Measurements from ENCODE around the gene AKTIP. TPM values are rescaled to one million over a fixed set of nuclear protein-coding genes. Genes with fewer than 3 reads are reported as not detected.

AKTIP gene
- total RNA-seq, 2 experiments from 2014 or later, result 24.4 to 24.7 TPM

DNA sequence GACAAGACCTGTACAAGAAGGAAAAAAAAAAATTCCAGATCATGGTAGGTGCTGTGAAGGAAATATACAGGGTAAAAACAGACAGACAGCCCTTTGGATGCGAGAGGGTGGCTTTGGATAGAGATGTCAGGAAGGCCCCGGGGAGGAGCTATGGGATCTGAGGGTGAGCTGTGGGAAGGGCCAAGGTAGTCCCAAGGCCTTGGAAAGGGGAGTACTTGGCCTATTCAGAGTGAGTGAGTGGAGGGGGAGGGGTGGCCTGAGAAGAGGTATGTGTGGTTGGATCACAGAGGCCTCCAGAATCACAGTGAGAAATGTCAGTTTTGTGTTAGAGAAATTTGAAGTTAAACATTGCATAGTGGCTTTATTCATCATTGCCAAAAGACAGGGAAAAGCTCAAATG is 31.2 kb upstream of the AKTIP start:
- H3K4me3 Mint-ChIP-seq, result no peak overlapping the region
- no peak for ATAC-seq

DNA sequence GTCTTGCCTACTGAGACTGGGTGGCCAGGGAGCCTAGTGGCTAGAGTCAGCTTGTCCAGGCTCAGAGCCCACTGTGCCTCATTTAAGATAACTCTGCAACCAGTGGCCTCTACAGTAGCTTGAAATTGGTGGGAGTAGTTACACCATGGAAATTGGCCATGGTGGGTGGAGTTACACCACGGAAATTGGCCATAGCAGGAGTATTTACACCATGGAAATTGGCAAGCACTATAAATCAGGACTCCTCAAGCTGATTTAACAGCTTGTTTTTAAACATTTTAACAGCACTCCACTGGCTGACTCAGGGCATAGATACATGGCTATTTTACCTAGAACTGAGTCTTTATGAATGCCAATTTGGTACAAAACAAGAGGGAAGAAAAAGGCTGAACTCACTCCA is 27.7 kb upstream of the AKTIP start:
- Mint-ChIP-seq H3K27me3 (no peaks in the 10 kb centered on the region), H3K4me1 (ENCODE audit: low read depth) (peaks cover 16% of the 10 kb centered on the region), H3K27ac (no peak overlapping the region), H3K36me3 (ENCODE audit: low read depth) (no peaks in the 10 kb centered on the region), H3K9me3 (no peaks in the 10 kb centered on the region), H3K4me3 (no peak overlapping the region)
- DNase-seq, result no peak
- TF ChIP-seq, protein P1, sequence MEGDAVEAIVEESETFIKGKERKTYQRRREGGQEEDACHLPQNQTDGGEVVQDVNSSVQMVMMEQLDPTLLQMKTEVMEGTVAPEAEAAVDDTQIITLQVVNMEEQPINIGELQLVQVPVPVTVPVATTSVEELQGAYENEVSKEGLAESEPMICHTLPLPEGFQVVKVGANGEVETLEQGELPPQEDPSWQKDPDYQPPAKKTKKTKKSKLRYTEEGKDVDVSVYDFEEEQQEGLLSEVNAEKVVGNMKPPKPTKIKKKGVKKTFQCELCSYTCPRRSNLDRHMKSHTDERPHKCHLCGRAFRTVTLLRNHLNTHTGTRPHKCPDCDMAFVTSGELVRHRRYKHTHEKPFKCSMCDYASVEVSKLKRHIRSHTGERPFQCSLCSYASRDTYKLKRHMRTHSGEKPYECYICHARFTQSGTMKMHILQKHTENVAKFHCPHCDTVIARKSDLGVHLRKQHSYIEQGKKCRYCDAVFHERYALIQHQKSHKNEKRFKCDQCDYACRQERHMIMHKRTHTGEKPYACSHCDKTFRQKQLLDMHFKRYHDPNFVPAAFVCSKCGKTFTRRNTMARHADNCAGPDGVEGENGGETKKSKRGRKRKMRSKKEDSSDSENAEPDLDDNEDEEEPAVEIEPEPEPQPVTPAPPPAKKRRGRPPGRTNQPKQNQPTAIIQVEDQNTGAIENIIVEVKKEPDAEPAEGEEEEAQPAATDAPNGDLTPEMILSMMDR (IDR thresholded peaks at IDR 0.05), result no peak
- CTCF ChIA-PET, result no interaction called here
- POLR2A ChIA-PET, result no interaction called here
- intact Hi-C loops (cut with micrococcal nuclease), result no loop called here
- no peak for ATAC-seq

More for the DNA sequence above, 31.2 kb upstream of the AKTIP start:
- intact Hi-C loops (cut with micrococcal nuclease), result loop anchor here (2.0 kb wide), 1 partner anchor 15 kb away; no protein-coding TSS in a partner anchor
- no peaks in the 10 kb centered on the region for H3K36me3 Mint-ChIP-seq (ENCODE audit: low read depth)
- DNase-seq, result no peak
- H3K4me1 Mint-ChIP-seq (ENCODE audit: low read depth), result peaks cover 24% of the 10 kb centered on the region
- POLR2A ChIA-PET, result interaction anchor here (2.1 kb wide), 1 partner anchor 15 kb away, joined by 6 read pairs; no protein-coding TSS in a partner anchor
- no peaks in the 10 kb centered on the region for H3K27me3 Mint-ChIP-seq
- CTCF ChIA-PET, result interaction anchor here (2.4 to 2.9 kb wide), 2 partner anchors 11 to 15 kb away, joined by 6 to 11 read pairs; no protein-coding TSS in a partner anchor
- no peaks in the 10 kb centered on the region for H3K9me3 Mint-ChIP-seq
- peak overlapping the region; percentile 52 for H3K27ac Mint-ChIP-seq
- TF ChIP-seq, protein P1 (IDR thresholded peaks at IDR 0.05), result no peak

DNA sequence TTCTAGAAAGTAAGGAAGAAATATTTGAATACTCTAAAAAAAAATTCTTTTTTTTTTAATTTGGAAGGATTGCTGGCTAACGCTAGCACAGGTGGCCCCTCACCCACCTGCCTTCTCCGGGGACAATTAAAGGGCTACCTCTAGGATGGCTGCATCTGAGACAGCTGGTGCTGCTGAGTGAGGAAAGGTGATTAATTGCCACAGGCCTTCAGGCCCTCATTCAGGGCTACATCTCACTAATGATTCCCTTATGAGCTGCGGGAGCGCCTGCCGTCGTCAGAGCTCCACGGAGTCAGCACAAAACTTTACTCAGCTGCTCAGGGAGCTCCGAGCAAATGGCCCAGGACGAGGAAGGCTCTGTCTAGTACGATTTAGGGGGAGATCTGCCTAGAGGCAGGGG is 27.0 kb upstream of the AKTIP start:
- peaks cover 11% of the 10 kb centered on the region for H3K4me1 Mint-ChIP-seq (ENCODE audit: low read depth)
- intact Hi-C loops (cut with micrococcal nuclease), result no loop called here
- ChIA-PET POLR2A (no interaction called here), CTCF (interaction anchor here (1.3 kb wide), 1 partner anchor 20 kb away, joined by 5 read pairs; no protein-coding TSS in a partner anchor)
- ATAC-seq, result no peak
- no peak overlapping the region for H3K27ac Mint-ChIP-seq
- no peak for DNase-seq
- no peaks in the 10 kb centered on the region for H3K27me3 Mint-ChIP-seq
- H3K36me3 Mint-ChIP-seq (ENCODE audit: low read depth), result no peaks in the 10 kb centered on the region
- TF ChIP-seq, protein P1 (IDR thresholded peaks at IDR 0.05), result no peak
- no peak overlapping the region for H3K4me3 Mint-ChIP-seq
- no peaks in the 10 kb centered on the region for H3K9me3 Mint-ChIP-seq

DNA sequence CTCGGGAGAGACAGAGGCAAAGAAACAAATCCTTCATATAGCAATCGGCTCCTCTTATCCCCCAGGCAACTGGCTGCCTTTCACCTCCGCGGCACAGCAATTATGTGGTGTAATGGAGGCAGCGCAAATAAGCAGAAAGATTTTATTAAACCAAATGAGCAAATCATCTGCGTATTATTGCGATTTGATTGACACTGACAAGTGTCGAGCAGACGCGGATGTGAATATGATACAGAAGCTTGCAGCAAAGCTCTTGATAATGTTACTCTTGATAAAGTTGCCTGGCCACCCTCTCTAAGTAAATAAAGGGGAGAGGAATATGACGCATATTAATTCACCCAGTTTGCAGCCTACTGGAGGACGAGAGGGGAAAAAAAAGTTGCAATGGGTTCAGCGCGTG is 26.5 kb upstream of the AKTIP start:
- ChIA-PET CTCF (interaction anchor here (1.3 kb wide), 1 partner anchor 21 kb away, joined by 5 read pairs; no protein-coding TSS in a partner anchor), POLR2A (no interaction called here)
- ATAC-seq (no peak), DNase-seq (no peak)
- Mint-ChIP-seq H3K27ac (no peak overlapping the region), H3K36me3 (ENCODE audit: low read depth) (no peaks in the 10 kb centered on the region), H3K4me1 (ENCODE audit: low read depth) (peaks cover 6% of the 10 kb centered on the region), H3K27me3 (no peaks in the 10 kb centered on the region), H3K4me3 (no peak overlapping the region), H3K9me3 (no peaks in the 10 kb centered on the region)
- intact Hi-C loops (cut with micrococcal nuclease), result no loop called here
- TF ChIP-seq, protein P1 (IDR thresholded peaks at IDR 0.05), result no peak

DNA sequence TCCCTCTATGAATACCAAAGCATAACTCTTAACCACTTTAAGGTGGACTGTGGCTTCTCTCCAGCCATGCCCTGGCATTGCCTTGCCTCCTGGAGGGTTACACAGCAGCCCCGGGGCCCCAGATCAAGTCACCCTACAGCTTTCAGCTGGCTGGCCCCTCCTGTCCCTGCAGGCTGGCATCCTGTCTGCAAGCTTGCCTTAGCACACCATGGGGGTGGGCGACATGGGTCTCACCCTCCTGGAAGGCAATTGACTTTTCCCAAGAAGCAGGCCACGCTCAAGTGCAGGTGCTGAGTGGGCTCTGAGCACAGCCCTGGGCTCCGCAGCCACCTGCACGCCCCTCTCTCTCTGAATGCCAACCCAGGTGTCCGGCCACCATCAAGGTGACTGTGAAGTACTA is 25.8 kb upstream of the AKTIP start:
- POLR2A ChIA-PET, result no interaction called here
- Mint-ChIP-seq H3K27me3 (no peaks in the 10 kb centered on the region), H3K9me3 (no peaks in the 10 kb centered on the region), H3K4me1 (ENCODE audit: low read depth) (no peaks in the 10 kb centered on the region), H3K36me3 (ENCODE audit: low read depth) (no peaks in the 10 kb centered on the region), H3K27ac (no peak overlapping the region), H3K4me3 (no peak overlapping the region)
- intact Hi-C loops (cut with micrococcal nuclease), result no loop called here
- ATAC-seq (no peak), DNase-seq (no peak)
- CTCF ChIA-PET, result interaction anchor here (1.3 kb wide), 1 partner anchor 21 kb away, joined by 5 read pairs; no protein-coding TSS in a partner anchor
- TF ChIP-seq, protein P1 (IDR thresholded peaks at IDR 0.05), result no peak
